HT1080 (cell line): ENCODE results near the gene THSD7A. TPM values are rescaled to one million over a fixed set of nuclear protein-coding genes. Genes with fewer than 3 reads are reported as not detected.

Source experiments
- DNase-seq: peaks from one replicate; pipeline ENCODE4 v3.0.0-alpha.2; 2015; ENCODE audit warnings: low read depth
- total RNA-seq: library from RNA; depleted of rRNA; stranded (reverse); fragments of >200 nt; shearing (Covaris generic); gene quantifications from 2 replicates; pipeline ENCODE4 v1.2.3, GENCODE V29; 2014

THSD7A gene
- total RNA-seq, 1 experiment from 2014 or later: not detected

GRCh38 chr7:11638011-11638774 lies 193.8 kb downstream of the THSD7A start:
- DNase-seq: no peak

GRCh38 chr7:11636274-11636673 lies 195.7 kb downstream of the THSD7A start:
- DNase-seq: no peak

- no peak for DNase-seq
These were observed 198.7 kb downstream of the THSD7A start for GRCh38 chr7:11633310-11633709.

- DNase-seq: no peak
These were observed 201.6 kb downstream of the THSD7A start for GRCh38 chr7:11630355-11630754.

- peak; percentile 15 for DNase-seq
These were observed 206.3 kb downstream of the THSD7A start for GRCh38 chr7:11625669-11626068.

- peak; percentile 63 for DNase-seq
These were observed 208.8 kb downstream of the THSD7A start for GRCh38 chr7:11623093-11623678.

- DNase-seq: no peak
These were observed 211.4 kb downstream of the THSD7A start for GRCh38 chr7:11620406-11621253.

- no peak for DNase-seq
These were observed 215.5 kb downstream of the THSD7A start for GRCh38 chr7:11616466-11616865.

- DNase-seq: no peak
These were observed 216.8 kb downstream of the THSD7A start for GRCh38 chr7:11615174-11615573.

GRCh38 chr7:11613292-11613930 lies 218.6 kb downstream of the THSD7A start:
- no peak for DNase-seq

GRCh38 chr7:11612737-11613136 lies 219.3 kb downstream of the THSD7A start:
- DNase-seq: no peak

GRCh38 chr7:11609096-11609670 lies 222.8 kb downstream of the THSD7A start:
- DNase-seq: no peak

GRCh38 chr7:11607686-11608085 lies 224.3 kb downstream of the THSD7A start:
- DNase-seq: no peak

GRCh38 chr7:11605749-11606148 lies 226.2 kb downstream of the THSD7A start:
- no peak for DNase-seq

GRCh38 chr7:11604505-11604904 lies 227.5 kb downstream of the THSD7A start:
- DNase-seq: no peak

GRCh38 chr7:11601761-11602160 lies 230.2 kb downstream of the THSD7A start:
- DNase-seq: no peak

GRCh38 chr7:11593322-11593721 lies 238.7 kb downstream of the THSD7A start:
- DNase-seq: no peak

GRCh38 chr7:11592699-11593098 lies 239.3 kb downstream of the THSD7A start:
- no peak for DNase-seq

GRCh38 chr7:11591943-11592342 lies 240.1 kb downstream of the THSD7A start:
- DNase-seq: no peak

- DNase-seq: peak; percentile 21
These were observed 240.9 kb downstream of the THSD7A start for GRCh38 chr7:11591055-11591633.

GRCh38 chr7:11589251-11589650 lies 242.7 kb downstream of the THSD7A start:
- no peak for DNase-seq
